Middle frontal gyrus (tissue), 1 donor: ENCODE results near the gene AURKAIP1.
A peak's percentile ranks its signal among the peaks of the same experiment; 100 is the strongest.

ENCODE experiments used
- DNase-seq: peaks from one replicate; pipeline ENCODE4 v3.0.0-alpha.2; 2015; ENCODE audit warnings: low spot score; ENCODE audit errors: extremely low spot score

The AURKAIP1 gene

GRCh38 chr1:1335283-1335682, 39.7 kb downstream of the AURKAIP1 start:
- DNase-seq: no peak

GRCh38 chr1:1334835-1335234, 40.2 kb downstream of the AURKAIP1 start:
- DNase-seq: no peak

- no peak for DNase-seq
Measured at GRCh38 chr1:1333551-1334241, 41.3 kb downstream of the AURKAIP1 start.

- no peak for DNase-seq
Measured at GRCh38 chr1:1332774-1333480, 42.1 kb downstream of the AURKAIP1 start.

- DNase-seq: no peak
Measured at GRCh38 chr1:1332031-1332755, 42.8 kb downstream of the AURKAIP1 start.

- DNase-seq: no peak
Measured at GRCh38 chr1:1331068-1331965, 43.7 kb downstream of the AURKAIP1 start, which contains the start of gene TAS1R3. TSS of gene TAS1R3 (plus strand) at chr1:1331280. CDS start at chr1:1331346, 66 bp downstream.

- DNase-seq: no peak
Measured at GRCh38 chr1:1330366-1331067, 44.5 kb downstream of the AURKAIP1 start.

GRCh38 chr1:1329304-1330210, 45.5 kb downstream of the AURKAIP1 start:
- DNase-seq: no peak

GRCh38 chr1:1328254-1328653, 46.8 kb downstream of the AURKAIP1 start:
- no peak for DNase-seq

- no peak for DNase-seq
Measured at GRCh38 chr1:1327291-1327690, 47.7 kb downstream of the AURKAIP1 start.

GRCh38 chr1:1326075-1326605, 48.9 kb downstream of the AURKAIP1 start:
- no peak for DNase-seq

- DNase-seq: no peak
Measured at GRCh38 chr1:1325288-1326074, 49.5 kb downstream of the AURKAIP1 start.

GRCh38 chr1:1324524-1325287, 50.3 kb downstream of the AURKAIP1 start, which contains the start of the genes CPTP and INTS11:
TSS of gene CPTP (plus strand) at chr1:1324802. CDS start at chr1:1326911, 2,109 bp downstream.
TSS of gene INTS11 (minus strand) at chr1:1324660. CDS start at chr1:1324608, 52 bp downstream.
- peak; percentile 84 for DNase-seq

- no peak for DNase-seq
Measured at GRCh38 chr1:1324084-1324523, 50.9 kb downstream of the AURKAIP1 start.
